A549 treated with AZD2906 at 1 μM for 4 hours (cell line): ENCODE measurements around the gene CBLN2. TPM values are rescaled to one million over a fixed set of nuclear protein-coding genes. Genes with fewer than 3 reads are reported as not detected.

ENCODE experiments used
- total RNA-seq: library from RNA; stranded (reverse); fragments of 200-300 nt; extraction: Qiagen RNA extraction; gene quantifications from 5 replicates; pipeline ENCODE4 v1.2.3, GENCODE V29; 2022

CBLN2 gene
- 0.04 to 0.18 TPM (median 0.07 TPM) in 5 replicates for total RNA-seq

GRCh38 chr18:72544092-72544886 lies at the start of gene CBLN2:
TSS of gene CBLN2 (minus strand) at chr18:72544342. CDS start at chr18:72542160, 2,182 bp downstream.

